ENCODE measurements around the gene NOM1. TPM values are rescaled to one million over a fixed set of nuclear protein-coding genes. Genes with fewer than 3 reads are reported as not detected.

The NOM1 gene
- total and polyA plus RNA-seq, 7 donors, result 1.8 to 19.1 (median 14.1) TPM

GRCh38 chr7:157009170-157009777 lies 59.8 kb downstream of the NOM1 start:
- Histone ChIP-seq H3K4me3 (peak overlapping the region in 2 of 4 donors; percentile 7 to 15), H3K9me3 (no peaks in the 10 kb centered on the region), H3K36me3 (no peaks in the 10 kb centered on the region), H3K27me3 (peaks cover 62 to 98% (median 95%) of the 10 kb centered on the region in 3 donors), H3K27ac (peak overlapping the region in 1 of 4 donors; percentile 31), H3K4me1 (peaks cover 0 to 41% (median 36%) of the 10 kb centered on the region in 4 donors)
- intact Hi-C loops (cut with DNase I), result no loop called here
- no peak for DNase-seq
- WGBS, 2 donors, result 1 to 2% methylated on average over 49 of the region's 49 CpGs
- TF ChIP-seq CTCF (IDR thresholded peaks at IDR 0.05) (no peak), POLR2A (IDR thresholded peaks at IDR 0.05) (peak in 1 of 2 donors; percentile 16)

- peak overlapping the region in 3 of 4 donors; percentile 37 to 49 (median 48) for H3K4me3 ChIP-seq
- no peak overlapping the region for H3K27ac ChIP-seq
- H3K4me1 ChIP-seq, result peaks cover 0 to 34% (median 31%) of the 10 kb centered on the region in 4 donors
- no peak for DNase-seq
- no peak for TF ChIP-seq POLR2AphosphoS5 (IDR thresholded peaks at IDR 0.05)
- no peak for TF ChIP-seq POLR2A (IDR thresholded peaks at IDR 0.05)
- H3K27me3 ChIP-seq, result peaks cover 59 to 98% (median 93%) of the 10 kb centered on the region in 3 donors
- H3K36me3 ChIP-seq, result no peaks in the 10 kb centered on the region
- 0 to 1% methylated on average over 130 of the region's 130 CpGs for WGBS, 2 donors
- intact Hi-C loops (cut with DNase I), result no loop called here
- H3K9me3 ChIP-seq, result no peaks in the 10 kb centered on the region
Observed at GRCh38 chr7:157009778-157010587, 60.5 kb downstream of the NOM1 start.

GRCh38 chr7:157010588-157011332 lies 61.2 kb downstream of the NOM1 start, which contains the start of gene MNX1:
TSS of gene MNX1 (minus strand) at chr7:157010663. CDS start at chr7:157010350, 313 bp downstream.
- H3K4me1 ChIP-seq, result peaks cover 0 to 26% (median 23%) of the 10 kb centered on the region in 4 donors
- TF ChIP-seq EP300 (IDR thresholded peaks at IDR 0.05), result no peak
- TF ChIP-seq POLR2A (IDR thresholded peaks at IDR 0.05), result no peak
- no peak for TF ChIP-seq CTCF (IDR thresholded peaks at IDR 0.05)
- TF ChIP-seq POLR2AphosphoS5 (IDR thresholded peaks at IDR 0.05), result no peak
- no peak for DNase-seq
- WGBS, 2 donors, result 1% methylated on average over 87 of the region's 87 CpGs
- H3K27me3 ChIP-seq, result peaks cover 52 to 98% (median 93%) of the 10 kb centered on the region in 3 donors
- peak within 1 kb of the TSS in 3 of 4 donors; percentile 37 to 49 (median 48) for H3K4me3 ChIP-seq
- peak within 1 kb of the TSS in 1 of 4 donors; percentile 31 for H3K27ac ChIP-seq
- H3K9me3 ChIP-seq, result no peaks in the 10 kb centered on the region
- intact Hi-C loops (cut with DNase I), result no loop called here
- no peaks in the 10 kb centered on the region for H3K36me3 ChIP-seq

GRCh38 chr7:157011333-157012112 lies 62.0 kb downstream of the NOM1 start:
- Histone ChIP-seq H3K27ac (no peak overlapping the region), H3K4me3 (no peak overlapping the region), H3K4me1 (peaks cover 0 to 22% (median 21%) of the 10 kb centered on the region in 4 donors), H3K36me3 (no peaks in the 10 kb centered on the region), H3K27me3 (peaks cover 53 to 98% (median 93%) of the 10 kb centered on the region in 3 donors), H3K9me3 (no peaks in the 10 kb centered on the region)
- TF ChIP-seq POLR2A (IDR thresholded peaks at IDR 0.05), result no peak
- TF ChIP-seq POLR2AphosphoS5 (IDR thresholded peaks at IDR 0.05), result no peak
- no peak for TF ChIP-seq EP300 (IDR thresholded peaks at IDR 0.05)
- TF ChIP-seq CTCF (IDR thresholded peaks at IDR 0.05), result no peak
- intact Hi-C loops (cut with DNase I), result no loop called here
- 2% methylated on average over 37 of the region's 37 CpGs for WGBS, 2 donors
- DNase-seq, result no peak
